Suprapubic skin (tissue), 4 donors: ENCODE data around the gene MAP2K5.

ENCODE experiments used
- EP300 ChIP-seq: sonication (generic); formaldehyde crosslinking; IDR thresholded peaks from one replicate; pipeline ENCODE4 v1.6.1; 2017; ENCODE audit warnings: antibody characterized with exemption
- POLR2A ChIP-seq, 2 donors: fragments of 450-650 bp; IDR thresholded peaks; one replicate each; pipeline ENCODE4 v1.6.1; 2017; ENCODE audit warnings: antibody characterized with exemption in 2 of 2, mild to moderate bottlenecking in 2 of 2, moderate library complexity in 2 of 2
- POLR2AphosphoS5 ChIP-seq, 3 donors: sonication (generic); formaldehyde crosslinking; IDR thresholded peaks; one replicate each; pipeline ENCODE4 v1.6.1; 2017; ENCODE audit warnings: antibody characterized with exemption in 3 of 3
- TF ChIP-seq, protein P1 (sequence below), 2 donors: fragments of 200-600 bp in 1 of 2; fragments of 450-650 bp in 1 of 2; sonication (generic) in 1 of 2; IDR thresholded peaks; one replicate each; pipeline ENCODE4 v1.5.1; 2016 to 2019; ENCODE audit warnings: antibody characterized with exemption in 2 of 2, mild to moderate bottlenecking in 1 of 2, moderate library complexity in 1 of 2

DNA sequence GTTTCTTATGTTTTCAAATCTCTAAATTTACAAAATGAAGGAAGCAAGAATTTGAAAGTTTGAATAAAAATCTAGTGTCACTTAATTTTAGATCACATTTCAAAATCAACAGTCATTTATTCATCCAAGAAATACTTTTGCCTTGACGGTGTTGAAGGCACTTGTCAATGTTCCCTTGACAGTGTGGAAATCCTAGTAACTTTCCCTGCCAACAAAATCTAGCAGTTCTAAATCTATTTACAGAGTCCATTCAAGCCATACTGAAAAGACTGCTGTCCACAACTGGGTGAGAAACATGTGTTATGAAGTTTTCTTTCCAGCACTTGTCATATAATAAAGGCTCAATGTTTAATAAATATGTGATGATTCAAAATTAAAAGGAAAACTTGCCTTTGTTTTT lies 8.6 kb upstream of the MAP2K5 start:
- TF ChIP-seq POLR2AphosphoS5 (IDR thresholded peaks at IDR 0.05) (no peak), POLR2A (IDR thresholded peaks at IDR 0.05) (no peak), EP300 (no peak)
- TF ChIP-seq, protein P1, sequence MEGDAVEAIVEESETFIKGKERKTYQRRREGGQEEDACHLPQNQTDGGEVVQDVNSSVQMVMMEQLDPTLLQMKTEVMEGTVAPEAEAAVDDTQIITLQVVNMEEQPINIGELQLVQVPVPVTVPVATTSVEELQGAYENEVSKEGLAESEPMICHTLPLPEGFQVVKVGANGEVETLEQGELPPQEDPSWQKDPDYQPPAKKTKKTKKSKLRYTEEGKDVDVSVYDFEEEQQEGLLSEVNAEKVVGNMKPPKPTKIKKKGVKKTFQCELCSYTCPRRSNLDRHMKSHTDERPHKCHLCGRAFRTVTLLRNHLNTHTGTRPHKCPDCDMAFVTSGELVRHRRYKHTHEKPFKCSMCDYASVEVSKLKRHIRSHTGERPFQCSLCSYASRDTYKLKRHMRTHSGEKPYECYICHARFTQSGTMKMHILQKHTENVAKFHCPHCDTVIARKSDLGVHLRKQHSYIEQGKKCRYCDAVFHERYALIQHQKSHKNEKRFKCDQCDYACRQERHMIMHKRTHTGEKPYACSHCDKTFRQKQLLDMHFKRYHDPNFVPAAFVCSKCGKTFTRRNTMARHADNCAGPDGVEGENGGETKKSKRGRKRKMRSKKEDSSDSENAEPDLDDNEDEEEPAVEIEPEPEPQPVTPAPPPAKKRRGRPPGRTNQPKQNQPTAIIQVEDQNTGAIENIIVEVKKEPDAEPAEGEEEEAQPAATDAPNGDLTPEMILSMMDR (IDR thresholded peaks at IDR 0.05) = no peak
